NCI-H524 (cell line): ENCODE measurements around the gene KRTAP9-3.
A peak's percentile ranks its signal among the peaks of the same experiment; 100 is the strongest.
"Not testable (repeated sequence)": the region's sequence is repeated elsewhere in the genome, so short reads cannot be mapped to it uniquely, and the experiment has no call there.

Experiments
- DNase-seq, 2 experiments: peaks; one replicate each; lab custom pipeline; 2025; lab: John Stamatoyannopoulos, UW

KRTAP9-3 gene, protein sequence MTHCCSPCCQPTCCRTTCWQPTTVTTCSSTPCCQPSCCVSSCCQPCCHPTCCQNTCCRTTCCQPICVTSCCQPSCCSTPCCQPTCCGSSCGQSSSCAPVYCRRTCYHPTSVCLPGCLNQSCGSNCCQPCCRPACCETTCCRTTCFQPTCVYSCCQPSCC

DNA sequence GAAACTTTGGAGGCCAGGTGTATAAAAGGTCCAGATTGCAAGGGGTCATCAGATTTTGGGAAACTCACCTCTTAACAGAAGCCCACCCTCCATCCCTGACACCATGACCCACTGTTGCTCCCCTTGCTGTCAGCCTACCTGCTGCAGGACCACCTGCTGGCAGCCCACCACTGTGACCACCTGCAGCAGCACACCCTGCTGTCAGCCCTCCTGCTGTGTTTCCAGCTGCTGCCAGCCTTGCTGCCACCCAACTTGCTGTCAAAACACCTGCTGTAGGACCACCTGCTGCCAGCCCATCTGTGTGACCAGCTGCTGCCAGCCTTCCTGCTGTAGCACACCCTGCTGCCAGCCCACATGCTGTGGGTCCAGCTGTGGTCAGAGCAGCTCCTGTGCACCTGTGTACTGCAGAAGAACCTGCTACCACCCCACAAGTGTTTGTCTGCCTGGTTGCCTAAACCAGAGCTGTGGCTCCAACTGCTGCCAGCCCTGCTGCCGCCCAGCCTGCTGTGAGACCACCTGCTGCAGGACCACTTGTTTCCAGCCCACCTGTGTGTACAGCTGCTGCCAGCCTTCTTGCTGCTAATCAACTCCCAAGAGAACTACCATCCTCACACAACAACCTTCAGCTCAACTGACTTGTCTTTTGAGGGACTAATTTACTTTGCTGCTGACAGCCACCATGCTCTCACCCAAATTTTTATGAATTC lies at the start of gene KRTAP9-3:
TSS of gene KRTAP9-3 (plus strand) at position 51 of the 707 bp plus-strand sequence. CDS start at position 104, 53 bp downstream.
- not testable (repeated sequence) for DNase-seq

DNA sequence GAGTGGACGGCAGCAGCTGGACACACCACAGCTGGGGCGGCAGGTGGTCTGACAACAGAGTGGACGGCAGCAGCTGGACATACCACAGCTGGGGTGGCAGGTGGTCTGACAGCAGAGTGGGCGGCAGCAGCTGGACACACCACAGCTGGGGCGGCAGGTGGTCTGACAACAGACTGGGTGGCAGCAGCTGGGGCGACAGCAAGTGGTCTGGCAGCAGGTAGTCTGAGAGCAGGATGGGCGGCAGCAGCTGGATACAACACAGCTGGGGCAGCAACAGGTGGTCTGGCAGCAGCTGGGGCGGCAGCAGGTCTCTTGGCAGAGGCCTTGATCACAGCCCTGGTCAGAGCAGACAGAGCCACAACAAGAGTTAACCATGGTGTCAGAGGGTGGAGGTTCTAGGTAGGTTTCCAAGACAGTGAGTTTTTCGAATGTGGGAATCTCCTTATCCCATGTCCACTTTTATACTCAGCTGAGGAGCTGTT lies 47.7 kb upstream of the KRTAP9-3 start, which contains the start of gene KRTAP4-1:
TSS of gene KRTAP4-1 (minus strand) at position 432 of the 482 bp plus-strand sequence. CDS start at position 375, 57 bp downstream.
- no peak for DNase-seq

DNA sequence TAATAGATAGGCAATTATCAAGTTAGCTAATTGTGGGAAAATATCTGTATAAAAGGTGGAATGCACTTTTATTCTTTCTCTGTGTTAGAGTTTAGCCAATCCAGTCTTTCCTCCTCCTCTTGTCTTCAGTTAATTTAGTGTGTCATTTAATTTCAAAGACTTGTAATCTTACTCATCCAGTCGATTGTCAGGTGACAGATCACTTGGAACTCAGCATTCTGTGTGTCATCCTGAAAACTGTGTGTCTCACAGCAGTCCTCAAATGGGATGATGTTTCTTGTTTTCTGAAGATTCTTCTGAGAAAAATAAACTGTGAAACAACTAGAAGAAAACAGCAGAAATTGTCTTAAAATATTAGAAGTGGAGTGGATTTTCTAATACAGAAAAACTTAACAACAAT lies 47.2 kb upstream of the KRTAP9-3 start:
- DNase-seq, result no peak

DNA sequence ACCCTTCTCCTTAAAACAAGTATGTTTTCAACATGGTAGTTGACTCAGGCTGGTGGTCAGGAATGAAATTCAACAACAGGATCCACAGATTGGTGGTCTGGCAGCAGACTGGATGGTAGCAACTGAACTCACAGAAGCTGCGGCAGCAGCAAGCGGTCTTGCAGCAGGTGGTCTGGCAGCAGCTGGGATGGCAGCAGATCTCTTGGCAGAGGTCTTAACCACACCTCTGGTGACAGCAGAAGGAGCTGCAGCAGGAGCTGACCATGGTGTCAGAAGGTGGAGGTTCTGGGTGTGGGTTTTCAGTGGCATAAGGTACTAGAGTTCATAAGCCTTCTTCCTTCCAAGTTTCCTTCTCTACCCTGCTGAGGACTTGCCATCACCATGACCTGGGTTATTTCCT lies 45.4 kb upstream of the KRTAP9-3 start:
- DNase-seq, result no peak

DNA sequence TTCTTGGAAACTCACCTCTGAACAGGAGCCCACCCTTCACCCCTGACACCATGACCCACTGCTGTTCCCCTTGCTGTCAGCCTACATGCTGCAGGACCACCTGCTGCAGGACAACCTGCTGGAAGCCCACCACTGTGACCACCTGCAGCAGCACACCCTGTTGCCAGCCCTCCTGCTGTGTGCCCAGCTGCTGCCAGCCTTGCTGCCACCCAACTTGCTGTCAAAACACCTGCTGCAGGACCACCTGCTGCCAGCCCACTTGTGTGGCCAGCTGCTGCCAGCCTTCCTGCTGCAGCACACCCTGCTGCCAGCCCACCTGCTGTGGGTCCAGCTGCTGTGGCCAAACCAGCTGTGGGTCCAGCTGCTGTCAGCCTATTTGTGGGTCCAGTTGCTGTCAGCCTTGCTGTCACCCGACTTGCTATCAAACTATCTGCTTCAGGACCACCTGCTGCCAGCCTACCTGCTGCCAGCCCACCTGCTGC lies 42.4 kb upstream of the KRTAP9-3 start, which contains the start of gene KRTAP9-1:
TSS of gene KRTAP9-1 (plus strand) at position 51 of the 482 bp plus-strand sequence. CDS start at position 51, 0 bp downstream.
- DNase-seq, result not testable (repeated sequence)

DNA sequence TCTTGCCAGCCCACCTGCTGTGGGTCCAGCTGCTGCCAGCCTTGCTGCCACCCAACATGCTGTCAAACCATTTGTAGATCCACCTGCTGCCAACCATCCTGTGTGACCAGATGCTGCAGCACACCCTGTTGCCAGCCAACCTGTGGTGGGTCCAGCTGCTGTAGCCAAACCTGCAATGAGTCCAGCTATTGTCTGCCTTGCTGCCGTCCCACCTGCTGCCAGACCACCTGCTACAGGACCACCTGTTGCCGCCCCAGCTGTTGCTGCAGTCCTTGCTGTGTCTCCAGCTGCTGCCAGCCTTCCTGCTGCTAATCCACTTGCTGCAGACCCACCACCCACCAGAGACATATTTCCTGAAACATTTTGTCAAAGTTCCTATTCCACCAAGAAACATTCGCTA lies 41.9 kb upstream of the KRTAP9-3 start:
- DNase-seq, result no peak

DNA sequence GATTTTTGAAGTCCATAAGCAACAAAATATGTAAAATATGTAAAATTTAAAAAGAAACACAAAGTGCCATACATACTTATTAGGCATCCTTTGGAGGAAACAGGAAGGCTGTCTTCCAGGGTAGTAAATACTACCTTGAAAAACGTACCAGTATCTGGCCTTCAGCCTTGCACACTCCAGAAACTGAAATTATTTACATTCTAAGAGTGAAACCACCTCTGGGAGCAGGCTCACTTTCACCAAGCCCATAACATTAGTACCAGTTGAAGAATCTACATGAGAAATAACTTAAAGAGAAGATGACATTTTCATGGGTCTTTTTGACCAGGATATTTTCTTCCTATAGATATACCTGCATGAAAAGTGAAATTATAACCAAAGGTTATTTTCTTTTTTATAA lies 36.2 kb upstream of the KRTAP9-3 start:
- no peak for DNase-seq

DNA sequence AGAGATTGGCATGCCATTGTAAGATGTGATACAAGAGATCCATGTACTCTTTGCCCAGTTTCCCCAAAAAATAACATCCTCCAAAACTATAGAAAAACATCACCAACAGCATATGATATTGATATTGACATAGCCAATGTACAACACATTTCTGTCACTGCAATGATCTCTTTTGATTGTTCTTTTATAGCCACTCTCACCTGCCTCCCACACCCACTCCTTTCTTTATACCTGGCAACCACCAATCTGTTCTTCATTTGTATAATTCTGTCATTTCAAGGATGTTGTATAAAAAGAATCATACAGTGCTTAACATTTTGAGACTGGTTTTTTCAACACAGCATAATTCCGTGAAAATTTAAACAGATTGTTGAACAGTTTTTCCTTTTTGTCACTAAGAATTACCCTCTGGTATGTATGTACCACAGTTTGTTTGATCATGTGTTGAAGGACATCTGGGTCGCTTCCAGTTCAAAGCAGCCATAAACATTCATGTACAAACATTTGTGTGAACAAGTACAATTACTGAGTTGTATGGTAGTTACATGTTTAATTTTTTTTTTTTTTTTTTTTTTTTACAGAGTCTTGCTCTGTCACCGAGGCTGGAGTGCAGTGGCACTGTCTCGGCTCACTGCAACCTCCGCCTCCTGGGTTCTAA lies 32.7 kb upstream of the KRTAP9-3 start:
- no peak for DNase-seq

DNA sequence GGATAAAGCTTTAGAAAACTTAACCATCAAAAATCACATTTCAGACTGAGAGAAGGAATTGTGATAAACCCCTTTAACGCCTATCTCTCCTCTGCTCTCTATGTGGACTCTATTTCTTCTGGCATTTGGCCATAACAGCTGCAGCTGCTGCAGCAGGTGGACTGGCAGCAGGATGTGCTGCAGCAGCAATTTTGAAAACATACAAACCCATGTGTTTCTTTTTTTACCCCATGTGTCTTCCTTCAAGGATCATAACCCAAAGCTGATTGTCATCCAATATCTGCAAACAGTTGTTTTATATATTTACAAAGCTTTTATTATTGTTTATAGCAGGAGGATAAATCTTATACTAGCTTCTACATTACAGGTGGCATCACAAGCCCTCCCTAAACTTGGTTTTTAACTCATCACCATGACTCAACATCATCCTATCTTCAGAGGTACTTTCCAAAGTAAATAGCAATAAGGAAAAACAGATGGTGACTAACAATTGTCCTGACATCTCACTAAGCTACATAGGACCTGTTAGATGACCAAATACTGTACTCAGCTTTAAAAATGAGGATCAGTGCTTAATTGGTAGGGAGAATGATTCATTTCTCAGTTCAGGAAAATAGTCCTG lies 20.3 kb upstream of the KRTAP9-3 start:
- DNase-seq, result no peak

DNA sequence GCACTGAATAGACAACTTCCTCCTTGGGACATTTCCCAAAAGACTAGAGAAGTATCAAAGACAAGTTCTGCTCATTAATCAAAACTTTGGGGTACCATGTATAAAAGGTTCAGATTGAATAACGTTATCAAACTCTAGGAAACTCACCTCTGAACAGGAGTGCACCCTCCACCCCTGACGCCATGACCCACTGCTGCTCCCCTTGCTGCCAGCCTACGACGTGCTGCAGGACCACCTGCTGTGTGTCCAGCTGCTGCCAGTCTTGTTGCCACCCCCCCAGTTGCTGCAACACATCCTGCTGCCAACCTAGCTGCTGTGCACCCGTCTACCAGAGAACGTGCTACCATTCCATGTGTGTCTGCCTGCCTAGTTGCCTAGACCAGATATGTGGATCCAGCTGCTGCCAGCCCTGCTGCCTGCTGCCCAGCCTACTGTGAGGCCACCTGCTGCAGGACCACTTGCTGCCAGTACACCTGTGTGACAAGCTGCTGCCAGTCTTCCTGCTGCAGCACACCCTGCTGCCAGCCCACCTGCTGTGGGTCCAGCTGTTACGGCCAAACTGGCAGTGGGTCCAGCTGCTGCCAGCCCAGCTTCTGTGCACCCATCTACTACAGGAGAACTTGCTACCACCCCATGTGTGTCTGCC lies 19.6 kb upstream of the KRTAP9-3 start:
- peak in 1 of 2 experiments; percentile 8 for DNase-seq

DNA sequence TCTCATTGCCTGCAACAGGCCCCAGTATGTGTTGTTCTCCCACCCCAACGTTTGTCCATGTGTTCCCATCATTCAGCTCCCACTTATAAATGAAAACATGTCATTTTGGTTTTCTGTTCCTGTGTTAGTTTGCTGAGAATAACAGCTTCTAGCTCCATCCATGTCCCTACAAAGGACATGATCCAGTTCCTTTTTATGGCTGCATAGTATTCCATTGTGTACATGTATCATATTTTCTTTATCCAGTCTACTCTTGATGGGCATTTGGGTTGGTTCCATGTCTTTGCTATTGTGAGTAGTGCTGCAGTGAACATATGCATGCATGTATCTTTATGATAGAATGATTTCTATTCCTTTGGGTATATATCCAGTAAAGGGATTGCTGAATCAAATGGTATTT lies 16.6 kb upstream of the KRTAP9-3 start:
- DNase-seq, result no peak

DNA sequence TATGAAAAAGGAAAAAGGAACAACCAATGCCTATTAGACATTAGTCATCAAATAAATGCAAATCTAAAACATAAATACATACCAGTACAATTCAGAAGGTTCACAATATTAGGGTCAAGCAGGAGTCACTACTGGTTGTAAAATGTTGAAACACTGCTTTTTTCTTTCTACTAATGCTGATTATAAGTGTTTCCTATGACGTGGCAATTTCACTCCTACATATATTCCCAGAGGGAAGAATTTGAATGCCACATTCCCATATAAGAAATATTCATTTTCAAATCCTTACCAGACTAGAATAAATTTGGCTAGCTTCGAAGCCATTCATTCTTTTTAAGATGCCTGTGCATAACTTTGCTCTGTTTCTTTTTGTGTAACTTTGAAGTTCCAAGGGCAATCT lies 8.4 kb upstream of the KRTAP9-3 start:
- DNase-seq, result no peak

DNA sequence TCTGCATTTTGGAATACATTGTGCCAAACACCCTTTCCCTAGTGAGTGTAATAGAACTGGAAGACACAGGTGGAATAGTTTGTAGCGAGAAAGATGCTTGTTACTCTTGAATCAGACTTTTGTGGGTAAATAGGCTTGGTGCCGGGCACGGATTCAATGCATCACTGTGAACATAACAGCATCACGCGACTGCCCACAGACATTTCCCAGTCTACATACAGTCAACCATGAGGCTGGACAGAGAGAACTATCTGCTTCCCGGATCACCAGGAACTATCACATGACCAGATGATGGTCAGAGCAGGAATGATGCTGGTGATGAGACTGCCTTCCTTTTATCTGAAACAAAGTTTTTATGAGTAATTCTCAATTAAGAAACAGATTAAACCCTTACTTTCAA lies 6.2 kb upstream of the KRTAP9-3 start:
- no peak for DNase-seq

DNA sequence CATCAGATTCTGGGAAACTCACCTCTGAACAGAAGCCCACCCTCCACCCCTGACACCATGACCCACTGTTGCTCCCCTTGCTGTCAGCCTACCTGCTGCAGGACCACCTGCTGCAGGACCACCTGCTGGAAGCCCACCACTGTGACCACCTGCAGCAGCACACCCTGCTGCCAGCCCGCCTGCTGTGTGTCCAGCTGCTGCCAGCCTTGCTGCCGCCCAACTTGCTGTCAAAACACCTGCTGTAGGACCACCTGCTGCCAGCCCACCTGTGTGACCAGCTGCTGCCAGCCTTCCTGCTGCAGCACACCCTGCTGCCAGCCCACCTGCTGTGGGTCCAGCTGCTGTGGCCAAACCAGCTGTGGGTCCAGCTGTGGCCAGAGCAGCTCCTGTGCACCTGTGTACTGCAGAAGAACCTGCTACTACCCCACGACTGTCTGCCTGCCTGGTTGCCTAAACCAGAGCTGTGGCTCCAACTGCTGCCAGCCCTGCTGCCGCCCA lies 5.6 kb upstream of the KRTAP9-3 start, which contains the start of gene KRTAP9-2:
TSS of gene KRTAP9-2 (plus strand) at position 51 of the 498 bp plus-strand sequence. CDS start at position 58, 7 bp downstream.
- DNase-seq, result not testable (repeated sequence)

DNA sequence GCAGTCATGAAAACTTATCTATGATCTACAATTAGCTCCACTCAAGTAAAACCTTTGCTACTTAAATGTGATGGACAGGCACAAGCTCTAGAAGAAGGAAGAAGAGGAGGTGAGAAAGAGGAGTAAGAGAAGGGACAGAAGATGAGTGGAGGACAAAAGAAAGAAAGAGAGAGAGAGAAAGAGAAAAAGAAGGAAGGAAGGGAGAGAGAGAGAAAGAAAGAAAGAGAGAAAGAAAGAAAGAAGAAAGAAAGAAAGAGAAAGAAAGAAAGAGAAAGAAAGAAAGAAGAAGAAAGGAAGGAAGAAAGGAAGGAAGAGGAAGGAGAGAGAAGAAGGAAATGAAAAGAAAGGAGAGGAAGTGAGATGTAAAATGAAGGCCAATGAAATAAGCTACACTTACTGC lies 2.2 kb upstream of the KRTAP9-3 start:
- DNase-seq, result no peak

DNA sequence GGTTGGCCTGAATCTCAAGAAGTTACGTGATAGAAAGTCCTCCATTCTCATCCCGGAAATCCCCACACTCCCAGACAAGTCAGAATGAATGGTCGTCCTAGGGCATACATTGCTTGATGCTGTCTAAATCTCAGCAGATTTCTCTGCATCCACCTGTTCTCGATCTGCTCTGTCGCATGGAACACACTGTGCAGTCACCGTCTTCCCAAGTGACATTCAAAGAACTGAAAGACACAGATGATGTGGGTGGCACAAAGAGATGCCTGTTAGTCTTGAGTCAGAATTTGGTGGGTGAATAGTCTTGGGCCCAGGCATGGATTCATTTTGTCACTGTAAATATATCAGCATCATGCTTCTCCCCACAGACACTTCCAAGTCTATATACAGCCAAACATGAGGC lies 518 bp upstream of the KRTAP9-3 start:
- no peak for DNase-seq

DNA sequence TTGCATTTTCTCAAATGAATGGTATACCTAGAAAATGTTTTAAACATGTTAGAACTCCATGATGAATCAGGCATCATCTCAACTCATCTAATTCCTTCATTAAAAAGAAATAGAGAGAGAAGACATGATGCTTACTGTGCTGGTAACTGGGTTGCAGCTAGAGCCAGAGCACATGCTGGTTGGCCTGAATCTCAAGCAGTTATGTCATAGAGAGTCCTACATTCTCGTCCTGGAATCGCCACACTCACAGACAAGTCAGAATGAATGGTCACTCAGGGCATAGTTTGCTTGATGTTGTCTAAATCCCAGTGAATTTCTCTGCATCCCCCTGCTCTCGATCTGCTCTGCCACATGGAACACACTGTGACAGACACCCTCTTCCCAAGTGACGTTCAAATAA lies 4.9 kb downstream of the KRTAP9-3 start:
- not testable (repeated sequence) for DNase-seq

DNA sequence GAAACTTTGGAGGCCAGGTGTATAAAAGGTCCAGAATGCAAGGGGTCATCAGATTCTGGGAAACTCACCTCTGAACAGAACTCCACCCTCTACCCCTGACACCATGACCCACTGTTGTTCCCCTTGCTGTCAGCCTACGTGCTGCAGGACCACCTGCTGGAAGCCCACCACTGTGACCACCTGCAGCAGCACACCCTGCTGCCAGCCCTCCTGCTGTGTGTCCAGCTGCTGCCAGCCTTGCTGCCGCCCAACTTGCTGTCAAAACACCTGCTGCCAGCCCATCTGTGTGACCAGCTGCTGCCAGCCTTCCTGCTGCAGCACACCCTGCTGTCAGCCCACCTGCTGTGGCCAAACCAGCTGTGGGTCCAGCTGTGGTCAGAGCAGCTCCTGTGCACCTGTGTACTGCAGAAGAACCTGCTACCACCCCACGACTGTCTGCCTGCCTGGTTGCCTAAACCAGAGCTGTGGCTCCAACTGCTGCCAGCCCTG lies 5.7 kb downstream of the KRTAP9-3 start, which contains the start of gene KRTAP9-8:
TSS of gene KRTAP9-8 (plus strand) at position 51 of the 489 bp plus-strand sequence. CDS start at position 104, 53 bp downstream.
- DNase-seq, result not testable (repeated sequence)

DNA sequence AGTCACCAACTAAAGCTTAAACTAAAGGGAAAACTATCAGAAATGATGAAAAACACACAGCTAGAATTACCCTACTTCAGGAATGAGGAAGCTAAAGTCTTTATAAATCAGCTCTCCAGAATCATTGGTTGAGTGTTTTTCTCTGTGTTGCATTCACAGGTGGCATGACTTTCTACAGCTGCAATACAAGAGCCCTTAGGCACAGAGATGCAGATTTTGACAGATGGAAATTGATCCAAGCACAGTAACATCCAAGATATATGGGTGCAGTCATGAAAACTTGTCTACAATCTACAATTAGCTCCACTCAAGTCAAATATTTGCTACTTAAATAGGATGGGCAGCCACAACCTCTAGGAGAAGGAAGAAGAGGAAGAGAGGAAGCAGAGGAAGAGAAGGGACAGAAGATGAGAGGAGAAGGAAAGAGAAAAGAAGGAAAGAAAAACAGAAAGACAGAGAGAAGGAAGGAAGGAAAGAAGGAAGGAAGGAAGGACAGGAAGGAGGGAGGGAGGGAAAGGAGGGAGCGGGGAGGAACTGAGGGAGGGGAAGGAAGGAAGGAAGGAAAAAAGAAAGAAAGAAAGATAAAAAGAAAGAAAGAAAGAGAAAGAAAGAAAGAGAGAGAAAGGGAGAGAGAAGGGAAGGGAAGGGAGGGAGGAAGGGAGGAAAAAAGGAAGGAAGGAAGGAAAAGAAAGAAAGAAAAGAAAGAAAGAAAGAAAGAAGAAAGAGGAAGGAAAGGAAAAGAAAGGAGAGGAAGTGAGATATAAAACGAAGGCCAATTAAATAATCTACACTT lies 14.9 kb downstream of the KRTAP9-3 start:
- not testable (repeated sequence) for DNase-seq

DNA sequence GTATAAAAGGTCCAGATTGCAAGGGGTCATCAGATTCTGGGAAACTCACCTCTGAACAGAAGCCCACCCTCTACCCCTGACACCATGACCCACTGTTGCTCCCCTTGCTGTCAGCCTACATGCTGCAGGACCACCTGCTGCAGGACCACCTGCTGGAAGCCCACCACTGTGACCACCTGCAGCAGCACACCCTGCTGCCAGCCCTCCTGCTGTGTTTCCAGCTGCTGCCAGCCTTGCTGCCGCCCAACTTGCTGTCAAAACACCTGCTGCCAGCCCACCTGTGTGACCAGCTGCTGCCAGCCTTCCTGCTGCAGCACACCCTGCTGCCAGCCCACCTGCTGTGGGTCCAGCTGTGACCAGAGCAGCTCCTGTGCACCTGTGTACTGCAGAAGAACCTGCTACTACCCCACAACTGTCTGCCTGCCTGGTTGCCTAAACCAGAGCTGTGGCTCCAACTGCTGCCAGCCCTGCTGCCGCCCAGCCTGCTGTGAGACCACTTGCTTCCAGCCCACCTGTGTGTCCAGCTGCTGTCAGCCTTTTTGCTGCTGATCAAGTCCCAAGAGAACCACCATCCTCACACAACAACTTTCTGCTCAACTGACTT lies 17.5 kb downstream of the KRTAP9-3 start, which contains the start of gene KRTAP9-4:
TSS of gene KRTAP9-4 (plus strand) at position 51 of the 604 bp plus-strand sequence. CDS start at position 85, 34 bp downstream.
- not testable (repeated sequence) for DNase-seq
